HepG2 (cell line): ENCODE results near the gene HIRA. TPM values are rescaled to one million over a fixed set of nuclear protein-coding genes. Genes with fewer than 3 reads are reported as not detected.

Experiments used
- ATRX ChIP-seq: sonication (generic); formaldehyde crosslinking; IDR thresholded peaks from 2 replicates; pipeline ENCODE4 v1.4.0; 2020; ENCODE audit warnings: missing genetic modification reagents, borderline replicate concordance
- CREB1 ChIP-seq, 2 experiments: fragments of 450-650 bp in 1 of 2; IDR thresholded peaks; 2 replicates each; pipeline ENCODE4 v1.6.1; 2016 to 2017; ENCODE audit warnings: control low read depth in 1 of 2, mild to moderate bottlenecking in 1 of 2, missing compliant biosample characterization in 1 of 2, missing genetic modification characterization in 1 of 2
- EZH2 ChIP-seq: conservative IDR thresholded peaks from 2 replicates; pipeline ENCODE4 v1.6.1; 2012; ENCODE audit warnings: mild to moderate bottlenecking, low read depth, low read length, moderate library complexity
- FOSL2 ChIP-seq: sonication (generic); formaldehyde crosslinking; IDR thresholded peaks from 2 replicates; pipeline ENCODE4 v1.4.0; 2020; ENCODE audit warnings: missing genetic modification reagents
- FOXC1 ChIP-seq: sonication (generic); formaldehyde crosslinking; IDR thresholded peaks from 2 replicates; pipeline ENCODE4 v1.8.0; 2022; ENCODE audit warnings: mild to moderate bottlenecking, missing genetic modification reagents, borderline replicate concordance
- HES4 ChIP-seq: sonication (generic); formaldehyde crosslinking; IDR thresholded peaks from 2 replicates; pipeline ENCODE4 v1.9.0; 2021; ENCODE audit warnings: mild to moderate bottlenecking, missing genetic modification reagents, borderline replicate concordance
- HNRNPH1 ChIP-seq: fragments of 200-400 bp; formaldehyde crosslinking; optimal IDR thresholded peaks from 2 replicates; pipeline ENCODE3; 2017; ENCODE audit warnings: mild to moderate bottlenecking, low read depth, low read length
- MAFF ChIP-seq: IDR thresholded peaks from 2 replicates; pipeline ENCODE4 v1.6.1; 2011; ENCODE audit warnings: low read depth, low read length, improper control_type of control experiment
- MTF1 ChIP-seq: sonication (generic); formaldehyde crosslinking; IDR thresholded peaks from 2 replicates; pipeline ENCODE4 v1.5.0; 2020; ENCODE audit warnings: missing genetic modification reagents
- MTF2 ChIP-seq: sonication (generic); formaldehyde crosslinking; IDR thresholded peaks from 2 replicates; pipeline ENCODE4 v1.5.0; 2020; ENCODE audit warnings: missing genetic modification reagents, borderline replicate concordance
- NFATC3 ChIP-seq: sonication (generic); formaldehyde crosslinking; IDR thresholded peaks from 2 replicates; pipeline ENCODE4 v1.5.1; 2020; ENCODE audit warnings: mild to moderate bottlenecking, missing genetic modification reagents
- PITX1 ChIP-seq: sonication (generic); formaldehyde crosslinking; IDR thresholded peaks from 2 replicates; pipeline ENCODE4 v1.5.1; 2020; ENCODE audit warnings: mild to moderate bottlenecking, missing genetic modification reagents
- POLR2A ChIP-seq, 2 experiments: IDR thresholded peaks; 2 replicates each; pipeline ENCODE4 v1.6.1; 2011; ENCODE audit warnings: low read depth in 2 of 2, low read length in 2 of 2, mild to moderate bottlenecking in 1 of 2, moderate library complexity in 1 of 2; ENCODE audit not compliant: insufficient read depth in 1 of 2
- SMARCC2 ChIP-seq: fragments of 450-650 bp; IDR thresholded peaks from 2 replicates; pipeline ENCODE4 v1.6.1; 2017; ENCODE audit warnings: antibody characterized with exemption, mild to moderate bottlenecking
- SP140L ChIP-seq: sonication (generic); formaldehyde crosslinking; IDR thresholded peaks from 2 replicates; pipeline ENCODE4 v1.4.0; 2020; ENCODE audit warnings: missing genetic modification reagents, borderline replicate concordance
- ZFP36L2 ChIP-seq: sonication (generic); formaldehyde crosslinking; IDR thresholded peaks from 2 replicates; pipeline ENCODE4 v1.4.0; 2020; ENCODE audit warnings: missing genetic modification reagents
- ZKSCAN1 ChIP-seq: fragments of 150-350 bp; IDR thresholded peaks from 2 replicates; pipeline ENCODE4 v1.6.1; 2014; ENCODE audit warnings: low read length
- ZNF234 ChIP-seq: sonication (generic); formaldehyde crosslinking; conservative IDR thresholded peaks from 2 replicates; pipeline ENCODE4 v1.5.1; 2020; ENCODE audit warnings: mild to moderate bottlenecking, missing genetic modification reagents
- ZNF367 ChIP-seq: sonication (generic); formaldehyde crosslinking; IDR thresholded peaks from 2 replicates; pipeline ENCODE4 v1.4.0; 2020; ENCODE audit warnings: missing genetic modification reagents, borderline replicate concordance
- ZNF382 ChIP-seq: sonication (generic); formaldehyde crosslinking; IDR thresholded peaks from 2 replicates; pipeline ENCODE4 v1.5.0; 2020; ENCODE audit warnings: missing genetic modification reagents, mild to moderate bottlenecking, borderline replicate concordance
- ZNF614 ChIP-seq: IDR thresholded peaks from 2 replicates; pipeline ENCODE4 v1.6.1; 2018; ENCODE audit warnings: missing biosample characterization, missing genetic modification reagents, inconsistent platforms, borderline replicate concordance
- ZNF777 ChIP-seq: sonication (generic); formaldehyde crosslinking; IDR thresholded peaks from 2 replicates; pipeline ENCODE4 v1.4.0; 2020; ENCODE audit warnings: missing genetic modification reagents
- polyA plus RNA-seq, 8 experiments: library from polyadenylated mRNA; depleted of rRNA in 3 of 8; stranded (reverse) in 7 of 8; unstranded in 1 of 8; fragments of >200 nt; fragmentation: Illumina TruSeq in 4 of 8; extraction: Trizol in 4 of 8; gene quantifications; 2 replicates each; pipeline versions ENCODE4 v1.2.1 to v1.2.3, GENCODE V29; 2011 to 2016; ENCODE audit warnings: low read depth in 4 of 8, missing spikeins in 1 of 8, mixed read lengths in 1 of 8; ENCODE audit not compliant: insufficient read depth in 1 of 8
- total RNA-seq, 5 experiments: library from RNA; depleted of rRNA; stranded (reverse); fragments of >200 nt; fragmentation: Illumina TruSeq; extraction: Trizol; gene quantifications; 2 replicates each; pipeline ENCODE4 v1.2.3, GENCODE V29; 2016; ENCODE audit warnings: low read depth in 1 of 5
- TF ChIP-seq, protein P1 (sequence below): sonication (generic); formaldehyde crosslinking; IDR thresholded peaks from 2 replicates; pipeline ENCODE4 v1.9.0; 2021; ENCODE audit warnings: missing genetic modification reagents, borderline replicate concordance
- TF ChIP-seq, protein P2 (sequence below): sonication (generic); formaldehyde crosslinking; IDR thresholded peaks from 2 replicates; pipeline ENCODE4 v1.5.1; 2020; ENCODE audit warnings: mild to moderate bottlenecking, missing genetic modification reagents, borderline replicate concordance
- TF ChIP-seq, protein P3 (sequence below): IDR thresholded peaks from 2 replicates; pipeline ENCODE4 v1.6.1; 2016; ENCODE audit warnings: low read depth, borderline replicate concordance
- TF ChIP-seq, protein P4 (sequence below): fragments of 450-650 bp; IDR thresholded peaks from 2 replicates; pipeline ENCODE4 v1.6.1; 2016

Gene HIRA
- total and polyA plus RNA-seq, 2 of the 13 experiments (the other 11 are each of a cell fraction or from before 2014, with no cell fraction given), result 21.5 to 29.2 TPM

DNA sequence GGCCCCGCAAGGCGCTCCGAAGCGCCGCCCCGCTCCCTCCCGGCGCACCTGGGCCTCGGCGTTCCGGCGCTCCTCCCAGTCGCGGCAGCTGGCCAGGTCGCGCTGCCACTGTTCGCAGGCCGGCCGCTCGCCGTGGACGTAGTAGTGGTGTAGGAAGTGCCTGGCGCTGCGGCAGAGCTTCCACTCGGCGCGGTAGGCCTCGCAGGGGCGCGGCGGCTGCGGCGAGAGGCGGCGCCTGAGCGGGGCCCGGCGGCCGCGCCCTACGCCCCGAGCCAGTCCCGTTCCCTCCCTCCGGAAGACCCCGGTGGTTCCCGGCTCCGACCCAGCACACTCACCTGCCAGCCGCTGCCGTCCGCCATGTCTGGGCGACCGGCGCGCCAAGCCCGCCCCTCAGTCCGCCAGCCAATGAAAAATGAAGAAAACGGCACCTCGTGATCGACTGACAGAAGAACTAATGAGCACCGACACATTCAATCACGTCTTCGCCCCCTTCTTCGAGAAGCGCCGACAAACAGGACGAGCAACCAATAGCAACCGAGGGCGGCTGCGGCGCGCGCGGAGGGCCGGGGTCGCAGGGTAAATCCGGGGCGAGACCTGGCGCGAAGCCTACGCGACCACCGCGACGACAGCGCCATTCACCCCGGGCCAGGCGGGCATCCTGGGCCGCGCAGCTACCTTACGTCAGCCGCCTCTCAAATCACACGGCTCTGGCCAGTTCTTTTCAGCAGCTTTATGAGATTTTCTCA lies 16.0 kb upstream of the HIRA start, which contains the start of gene C22orf39 (continued):
- TF ChIP-seq ZKSCAN1 (no peak), ZNF777 (peak; percentile 66), ZNF367 (CRISPR knock-in tag) (no peak; the same call in 1 of the 2 replicates), MTF2 (CRISPR knock-in tag) (no peak), POLR2A (IDR thresholded peaks at IDR 0.05; ENCODE audit: insufficient read depth in 1 of 2, low read depth in 2 of 2, low read length in 2 of 2) (peak; percentile 55 to 87; a peak in 3 of 4 replicates), EZH2 (no peak), PITX1 (peak; percentile 60; the same call in 1 of the 2 replicates), HES4 (CRISPR knock-in tag) (peak; percentile 84), ZFP36L2 (CRISPR knock-in tag) (no peak), CREB1 (IDR thresholded peaks at IDR 0.05) (peak; percentile 81), CREB1 (CRISPR knock-in tag; IDR thresholded peaks at IDR 0.05) (peak; percentile 90), MAFF (no peak), NFATC3 (CRISPR knock-in tag) (no peak), ZNF382 (CRISPR knock-in tag) (no peak), ATRX (CRISPR knock-in tag) (no peak), FOSL2 (CRISPR knock-in tag) (peak; percentile 6; the same call in 1 of the 2 replicates), MTF1 (CRISPR knock-in tag) (0 out of 2 replicates have a peak, but pooled peaks have one; percentile 7), FOXC1 (no peak; the same call in 1 of the 2 replicates), ZNF614 (no peak), SP140L (CRISPR knock-in tag) (no peak), HNRNPH1 (no peak), SMARCC2 (no peak), ZNF234 (no peak)
- TF ChIP-seq, protein P1, sequence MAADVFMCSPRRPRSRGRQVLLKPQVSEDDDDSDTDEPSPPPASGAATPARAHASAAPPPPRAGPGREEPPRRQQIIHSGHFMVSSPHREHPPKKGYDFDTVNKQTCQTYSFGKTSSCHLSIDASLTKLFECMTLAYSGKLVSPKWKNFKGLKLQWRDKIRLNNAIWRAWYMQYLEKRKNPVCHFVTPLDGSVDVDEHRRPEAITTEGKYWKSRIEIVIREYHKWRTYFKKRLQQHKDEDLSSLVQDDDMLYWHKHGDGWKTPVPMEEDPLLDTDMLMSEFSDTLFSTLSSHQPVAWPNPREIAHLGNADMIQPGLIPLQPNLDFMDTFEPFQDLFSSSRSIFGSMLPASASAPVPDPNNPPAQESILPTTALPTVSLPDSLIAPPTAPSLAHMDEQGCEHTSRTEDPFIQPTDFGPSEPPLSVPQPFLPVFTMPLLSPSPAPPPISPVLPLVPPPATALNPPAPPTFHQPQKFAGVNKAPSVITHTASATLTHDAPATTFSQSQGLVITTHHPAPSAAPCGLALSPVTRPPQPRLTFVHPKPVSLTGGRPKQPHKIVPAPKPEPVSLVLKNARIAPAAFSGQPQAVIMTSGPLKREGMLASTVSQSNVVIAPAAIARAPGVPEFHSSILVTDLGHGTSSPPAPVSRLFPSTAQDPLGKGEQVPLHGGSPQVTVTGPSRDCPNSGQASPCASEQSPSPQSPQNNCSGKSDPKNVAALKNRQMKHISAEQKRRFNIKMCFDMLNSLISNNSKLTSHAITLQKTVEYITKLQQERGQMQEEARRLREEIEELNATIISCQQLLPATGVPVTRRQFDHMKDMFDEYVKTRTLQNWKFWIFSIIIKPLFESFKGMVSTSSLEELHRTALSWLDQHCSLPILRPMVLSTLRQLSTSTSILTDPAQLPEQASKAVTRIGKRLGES (CRISPR knock-in tag), result no peak
- TF ChIP-seq, protein P2, sequence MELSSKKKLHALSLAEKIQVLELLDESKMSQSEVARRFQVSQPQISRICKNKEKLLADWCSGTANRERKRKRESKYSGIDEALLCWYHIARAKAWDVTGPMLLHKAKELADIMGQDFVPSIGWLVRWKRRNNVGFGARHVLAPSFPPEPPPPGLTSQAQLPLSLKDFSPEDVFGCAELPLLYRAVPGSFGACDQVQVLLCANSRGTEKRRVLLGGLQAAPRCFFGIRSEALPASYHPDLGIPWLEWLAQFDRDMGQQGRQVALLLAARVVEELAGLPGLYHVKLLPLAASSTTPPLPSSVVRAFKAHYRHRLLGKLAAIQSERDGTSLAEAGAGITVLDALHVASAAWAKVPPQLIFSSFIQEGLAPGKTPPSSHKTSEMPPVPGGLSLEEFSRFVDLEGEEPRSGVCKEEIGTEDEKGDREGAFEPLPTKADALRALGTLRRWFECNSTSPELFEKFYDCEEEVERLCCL (CRISPR knock-in tag), result 0 out of 2 replicates have a peak, but pooled peaks have one; percentile 37
- TF ChIP-seq, protein P3, sequence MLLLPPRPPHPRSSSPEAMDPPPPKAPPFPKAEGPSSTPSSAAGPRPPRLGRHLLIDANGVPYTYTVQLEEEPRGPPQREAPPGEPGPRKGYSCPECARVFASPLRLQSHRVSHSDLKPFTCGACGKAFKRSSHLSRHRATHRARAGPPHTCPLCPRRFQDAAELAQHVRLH (CRISPR knock-in tag), result no peak
- TF ChIP-seq, protein P4, sequence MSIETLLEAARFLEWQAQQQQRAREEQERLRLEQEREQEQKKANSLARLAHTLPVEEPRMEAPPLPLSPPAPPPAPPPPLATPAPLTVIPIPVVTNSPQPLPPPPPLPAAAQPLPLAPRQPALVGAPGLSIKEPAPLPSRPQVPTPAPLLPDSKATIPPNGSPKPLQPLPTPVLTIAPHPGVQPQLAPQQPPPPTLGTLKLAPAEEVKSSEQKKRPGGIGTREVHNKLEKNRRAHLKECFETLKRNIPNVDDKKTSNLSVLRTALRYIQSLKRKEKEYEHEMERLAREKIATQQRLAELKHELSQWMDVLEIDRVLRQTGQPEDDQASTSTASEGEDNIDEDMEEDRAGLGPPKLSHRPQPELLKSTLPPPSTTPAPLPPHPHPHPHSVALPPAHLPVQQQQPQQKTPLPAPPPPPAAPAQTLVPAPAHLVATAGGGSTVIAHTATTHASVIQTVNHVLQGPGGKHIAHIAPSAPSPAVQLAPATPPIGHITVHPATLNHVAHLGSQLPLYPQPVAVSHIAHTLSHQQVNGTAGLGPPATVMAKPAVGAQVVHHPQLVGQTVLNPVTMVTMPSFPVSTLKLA, result no peak
